GM08714 (cell line): ENCODE measurements around the gene SRGAP2B.
"Not testable (repeated sequence)": the region's sequence is repeated elsewhere in the genome, so short reads cannot be mapped to it uniquely, and the experiment has no call there.

Experiments
- H3K4me3 ChIP-seq: fragments of 200-500 bp; sonication (Bioruptor generic); 2 replicates; pipeline ENCODE4 v1.5.1; 2014; ENCODE audit warnings: mild to moderate bottlenecking, low read length, inconsistent platforms

SRGAP2B gene

GRCh38 chr1:145045571-145046273 lies 49.4 kb downstream of the SRGAP2B start:
- H3K4me3 ChIP-seq, result not testable (repeated sequence)

- not testable (repeated sequence) for H3K4me3 ChIP-seq
These were observed 53.6 kb downstream of the SRGAP2B start for GRCh38 chr1:145041519-145041918.

GRCh38 chr1:145036019-145036418 lies 59.1 kb downstream of the SRGAP2B start:
- H3K4me3 ChIP-seq, result not testable (repeated sequence)

- H3K4me3 ChIP-seq, result not testable (repeated sequence)
These were observed 61.6 kb downstream of the SRGAP2B start for GRCh38 chr1:145033523-145033922.

GRCh38 chr1:145027251-145027650 lies 67.9 kb downstream of the SRGAP2B start:
- H3K4me3 ChIP-seq, result not testable (repeated sequence)

- not testable (repeated sequence) for H3K4me3 ChIP-seq
These were observed 69.8 kb downstream of the SRGAP2B start for GRCh38 chr1:145025286-145025685.

GRCh38 chr1:145022259-145022658 lies 72.9 kb downstream of the SRGAP2B start:
- H3K4me3 ChIP-seq, result not testable (repeated sequence)

GRCh38 chr1:145021749-145022148 lies 73.4 kb downstream of the SRGAP2B start:
- H3K4me3 ChIP-seq, result not testable (repeated sequence)

- H3K4me3 ChIP-seq, result not testable (repeated sequence)
These were observed 75.4 kb downstream of the SRGAP2B start for GRCh38 chr1:145019709-145020108.

GRCh38 chr1:145017725-145018124 lies 77.4 kb downstream of the SRGAP2B start:
- H3K4me3 ChIP-seq, result not testable (repeated sequence)

- not testable (repeated sequence) for H3K4me3 ChIP-seq
These were observed 78.7 kb downstream of the SRGAP2B start for GRCh38 chr1:145016492-145016862.

GRCh38 chr1:145015744-145016491 lies 79.2 kb downstream of the SRGAP2B start:
- not testable (repeated sequence) for H3K4me3 ChIP-seq

- not testable (repeated sequence) for H3K4me3 ChIP-seq
These were observed 81.8 kb downstream of the SRGAP2B start for GRCh38 chr1:145013353-145013752.

- H3K4me3 ChIP-seq, result not testable (repeated sequence)
These were observed 83.3 kb downstream of the SRGAP2B start for GRCh38 chr1:145011811-145012210.

- H3K4me3 ChIP-seq, result not testable (repeated sequence)
These were observed 84.5 kb downstream of the SRGAP2B start for GRCh38 chr1:145010580-145010979.

- H3K4me3 ChIP-seq, result not testable (repeated sequence)
These were observed 85.2 kb downstream of the SRGAP2B start for GRCh38 chr1:145009928-145010327.

GRCh38 chr1:145008388-145008787 lies 86.7 kb downstream of the SRGAP2B start:
- H3K4me3 ChIP-seq, result not testable (repeated sequence)

- not testable (repeated sequence) for H3K4me3 ChIP-seq
These were observed 90.0 kb downstream of the SRGAP2B start for GRCh38 chr1:145005142-145005541.

GRCh38 chr1:145001381-145001780 lies 93.7 kb downstream of the SRGAP2B start:
- not testable (repeated sequence) for H3K4me3 ChIP-seq

- not testable (repeated sequence) for H3K4me3 ChIP-seq
These were observed 94.3 kb downstream of the SRGAP2B start for GRCh38 chr1:145000743-145001326.

GRCh38 chr1:145000074-145000742 lies 94.9 kb downstream of the SRGAP2B start:
- H3K4me3 ChIP-seq, result not testable (repeated sequence)

GRCh38 chr1:144998981-144999273 lies 96.2 kb downstream of the SRGAP2B start:
- H3K4me3 ChIP-seq, result not testable (repeated sequence)
